ENCODE data around the gene VPREB1.
"Not testable (repeated sequence)": the region's sequence is repeated elsewhere in the genome, so short reads cannot be mapped to it uniquely, and the experiment has no call there.

VPREB1 gene

GRCh38 chr22:22294641-22295040 lies 50.1 kb downstream of the VPREB1 start:
- not testable (repeated sequence) for DNase-seq (ENCODE audit: low read depth, low spot score)
